Activated CD4-positive, alpha-beta T cell treated with anti-CD3 and anti-CD28 coated beads for 4 hours (primary cell): ENCODE data around the gene PIEZO2.
"Not testable (repeated sequence)": the region's sequence is repeated elsewhere in the genome, so short reads cannot be mapped to it uniquely, and the experiment has no call there.

Experiments
- DNase-seq, 2 donors: peaks; one replicate each; pipeline ENCODE4 v3.0.0-alpha.2; 2020

The PIEZO2 gene

GRCh38 chr18:10661317-10661716 is 488.1 kb downstream of the PIEZO2 start:
- no peak for DNase-seq

DNA sequence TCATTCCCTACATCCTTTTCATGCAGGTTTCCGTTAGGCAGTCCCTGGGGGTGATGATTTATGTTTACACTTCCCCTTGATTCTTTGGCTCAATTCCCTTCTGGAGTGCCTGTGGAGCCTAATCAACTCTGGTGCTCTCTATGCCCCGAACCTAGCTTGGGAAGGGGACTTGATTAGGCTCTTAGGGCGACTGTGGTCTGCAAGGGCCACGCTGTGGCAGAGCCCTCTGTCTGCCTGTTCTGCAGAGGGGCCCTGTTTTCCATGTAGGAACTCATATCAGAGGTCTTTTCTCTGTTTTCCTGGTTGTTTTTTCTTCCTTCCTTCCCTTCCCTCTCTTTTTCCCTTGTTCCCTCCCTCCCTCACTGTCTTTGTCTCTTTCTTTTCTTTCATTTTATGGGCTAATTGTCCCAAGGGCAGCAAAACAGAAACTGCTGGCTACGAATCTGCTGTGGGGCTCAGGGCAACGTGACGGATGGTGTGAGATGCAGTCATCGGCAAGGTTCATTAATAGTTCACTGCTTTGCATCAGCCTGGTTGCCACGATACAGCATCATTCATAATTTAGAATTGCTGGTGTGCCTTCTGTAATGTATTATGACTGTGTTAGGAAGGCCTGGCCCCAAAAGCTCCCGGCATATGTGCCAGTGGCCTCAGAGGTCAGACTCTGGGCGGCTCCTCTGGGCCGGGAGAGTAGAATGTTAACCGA is 489.0 kb downstream of the PIEZO2 start:
- DNase-seq: no peak

GRCh38 chr18:10659594-10659993 is 489.8 kb downstream of the PIEZO2 start:
- no peak for DNase-seq

DNA sequence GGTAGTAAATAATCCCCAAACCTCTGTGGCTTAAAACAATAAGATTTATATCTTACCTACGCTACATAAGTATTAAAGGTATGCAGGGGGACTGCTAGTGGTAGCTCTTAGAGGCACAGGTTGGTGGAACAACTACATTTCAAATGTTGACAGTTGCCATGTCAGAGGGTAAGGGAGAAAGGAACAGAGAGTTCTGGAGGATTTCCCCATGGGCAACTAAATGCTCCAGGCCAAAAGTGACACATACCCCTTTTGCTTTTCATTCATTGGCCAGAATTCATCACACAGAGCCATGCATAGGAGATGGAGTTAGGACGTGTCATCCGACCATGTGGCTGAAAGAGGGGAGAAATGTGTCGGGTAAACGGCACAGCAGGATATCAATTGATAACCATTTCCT is 490.4 kb downstream of the PIEZO2 start:
- no peak for DNase-seq

- DNase-seq: not testable (repeated sequence)
Observed at GRCh38 chr18:10644003-10644402, 505.4 kb downstream of the PIEZO2 start.

DNA sequence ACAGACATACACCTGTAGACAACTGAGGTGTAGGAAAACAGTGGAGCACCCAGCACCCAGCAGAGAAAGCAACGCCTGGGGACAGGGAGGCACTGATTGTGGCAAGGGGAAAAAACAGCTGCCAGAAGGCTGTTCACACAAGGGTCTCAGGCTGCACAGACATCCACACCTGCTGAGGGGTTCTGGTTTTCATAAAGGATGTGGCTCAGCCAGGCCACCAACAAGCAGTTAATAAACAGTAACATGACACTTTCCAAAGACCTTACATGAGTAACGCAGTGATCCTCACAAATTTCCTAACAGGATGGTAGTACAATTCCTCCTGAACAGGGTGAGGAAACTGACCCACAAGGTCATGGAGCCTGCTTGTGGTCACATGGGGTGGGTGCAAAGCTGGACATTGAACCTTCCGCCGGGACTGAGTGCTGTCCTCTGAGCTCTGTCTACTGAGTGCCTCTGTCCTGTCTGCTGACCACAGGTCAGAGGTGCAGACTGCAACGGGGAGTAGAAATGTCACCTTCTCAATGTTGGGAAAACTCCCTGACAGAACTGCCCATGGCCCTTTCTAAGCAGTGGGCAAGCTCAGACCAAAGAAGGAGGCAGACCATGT is 506.3 kb downstream of the PIEZO2 start:
- not testable (repeated sequence) for DNase-seq

GRCh38 chr18:10638539-10638885 is 510.9 kb downstream of the PIEZO2 start:
- not testable (repeated sequence) for DNase-seq

DNA sequence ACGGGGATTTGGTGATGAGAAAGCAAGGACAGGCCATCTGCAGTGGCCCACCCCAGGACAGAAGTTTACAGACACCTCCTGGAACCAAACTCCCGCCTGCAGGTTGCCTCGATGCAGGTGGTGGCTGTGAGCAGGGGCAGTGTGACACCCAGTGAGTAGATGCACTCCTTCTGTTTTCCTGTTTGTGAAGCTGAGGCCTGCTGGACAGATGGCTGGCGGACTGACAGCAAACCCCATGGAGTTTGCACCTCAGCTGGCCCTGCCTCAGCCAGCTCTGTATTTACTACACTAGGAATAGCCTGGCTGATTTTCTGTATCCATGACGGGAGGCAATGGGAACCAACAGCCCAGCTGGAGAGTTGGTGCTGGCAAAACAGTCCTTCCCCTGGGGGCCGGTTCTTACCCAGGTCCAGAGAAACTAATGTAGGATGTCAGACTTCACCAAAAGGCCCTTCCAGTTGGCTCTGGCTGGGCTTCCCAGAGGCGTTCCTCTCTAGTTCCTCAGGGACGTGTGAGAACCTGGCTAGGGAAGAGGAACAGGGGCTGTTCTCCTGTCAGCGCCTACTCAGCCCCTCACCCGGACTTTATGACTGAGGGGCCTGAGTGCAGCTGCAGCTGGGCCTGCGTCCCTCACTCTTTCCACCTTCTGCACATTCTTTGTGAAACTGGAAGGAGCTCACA is 511.4 kb downstream of the PIEZO2 start:
- DNase-seq: not testable (repeated sequence)

- DNase-seq: not testable (repeated sequence)
Observed at GRCh38 chr18:10629076-10629475, 520.3 kb downstream of the PIEZO2 start.

DNA sequence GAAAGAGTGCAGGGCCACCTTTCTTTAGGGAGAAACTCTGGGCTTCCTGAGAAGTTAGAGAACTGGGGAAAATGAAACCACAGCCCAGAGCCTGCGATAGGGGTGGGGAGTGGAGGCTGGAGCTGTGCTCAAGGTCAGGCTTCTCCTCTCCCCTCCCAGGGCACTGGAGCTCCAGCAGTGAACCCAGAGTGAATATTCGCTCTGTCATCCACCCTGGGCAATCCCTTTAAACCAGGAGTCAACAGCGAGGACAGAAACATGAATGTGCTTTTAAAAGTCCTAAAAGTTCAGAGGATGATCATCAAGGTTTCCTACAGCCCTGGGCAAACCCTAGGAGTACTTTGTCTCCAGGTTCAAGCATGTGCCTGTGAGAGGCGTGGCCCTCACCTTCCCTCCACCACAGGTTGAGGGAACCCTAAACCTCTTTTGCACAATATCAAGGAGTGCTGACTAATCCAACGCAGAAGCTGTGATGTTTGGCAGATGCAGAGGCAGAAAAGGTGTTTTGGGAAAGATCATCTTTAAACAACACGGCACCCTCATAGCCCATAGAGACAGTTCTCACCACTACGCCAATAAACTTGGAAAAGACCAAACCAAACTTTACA is 522.7 kb downstream of the PIEZO2 start:
- DNase-seq: not testable (repeated sequence)

DNA sequence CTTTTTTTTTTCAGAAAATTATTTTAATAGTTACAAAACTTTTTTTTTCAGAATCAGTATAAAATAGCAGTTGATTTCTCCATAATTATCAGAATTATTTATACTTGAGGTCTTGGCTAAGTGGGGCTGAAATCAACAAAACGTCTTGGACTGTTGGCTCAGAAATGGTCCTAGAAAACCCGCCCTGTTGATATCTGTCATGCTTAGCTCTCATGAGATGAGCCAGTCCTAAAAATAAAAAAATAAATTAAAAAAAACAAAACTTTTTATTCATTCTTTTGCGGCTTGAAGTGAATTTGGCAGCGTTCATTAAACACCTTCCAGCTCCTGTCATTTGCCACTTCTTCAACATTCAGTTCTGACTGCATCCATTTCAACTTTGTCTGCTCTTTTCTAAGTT is 525.8 kb downstream of the PIEZO2 start:
- DNase-seq: not testable (repeated sequence)

DNA sequence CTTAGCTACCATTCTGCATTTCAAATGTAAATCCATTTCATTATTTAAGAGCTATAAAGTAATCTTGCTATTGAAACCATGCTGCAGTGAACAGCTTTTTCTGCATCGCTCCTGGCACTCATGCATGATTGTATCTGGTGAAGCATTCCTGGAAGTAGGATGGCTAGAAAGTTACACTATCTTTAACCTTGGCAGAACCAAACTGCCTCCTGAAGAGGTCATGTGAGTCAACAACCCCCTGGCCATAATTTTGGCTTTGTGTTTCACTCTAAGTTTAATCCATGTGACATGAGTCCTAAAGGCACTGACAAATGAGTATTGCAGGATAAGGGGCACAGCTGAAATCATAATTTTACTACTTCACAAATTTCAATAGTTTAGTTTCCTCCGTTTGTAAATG is 526.4 kb downstream of the PIEZO2 start:
- DNase-seq: not testable (repeated sequence)

DNA sequence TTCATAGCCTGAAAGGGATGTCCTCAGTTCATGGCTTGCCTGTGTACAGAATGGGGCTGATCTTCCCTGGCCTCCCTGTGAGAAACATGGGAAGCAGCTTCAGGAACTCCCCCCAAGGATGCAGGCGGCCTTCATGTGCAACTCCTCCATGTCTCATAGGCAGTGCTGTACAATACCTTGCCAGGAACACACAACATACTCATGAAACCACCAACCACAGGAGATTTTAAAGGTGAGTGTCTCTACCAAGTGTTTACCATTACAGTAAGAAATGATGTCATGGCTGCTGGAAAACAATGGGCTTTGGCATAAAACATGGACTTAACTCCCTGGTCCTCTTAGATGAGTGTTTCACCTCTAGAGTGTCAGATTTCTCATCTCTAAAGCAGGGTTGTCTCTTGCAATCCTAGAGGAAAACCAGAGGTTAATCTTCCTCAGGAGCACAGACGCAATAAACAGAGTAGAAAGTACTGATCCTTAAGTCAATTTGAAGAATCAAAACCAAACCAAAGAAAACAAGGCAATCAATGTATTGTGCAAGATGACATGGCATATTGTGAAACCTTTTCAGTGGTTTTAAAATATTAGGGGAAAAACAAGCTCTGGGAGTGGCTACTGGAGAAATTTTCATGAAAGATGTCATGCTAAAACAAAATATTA is 528.6 kb downstream of the PIEZO2 start:
- not testable (repeated sequence) for DNase-seq
